ENCODE results near the gene EHBP1L1.

The EHBP1L1 gene

DNA sequence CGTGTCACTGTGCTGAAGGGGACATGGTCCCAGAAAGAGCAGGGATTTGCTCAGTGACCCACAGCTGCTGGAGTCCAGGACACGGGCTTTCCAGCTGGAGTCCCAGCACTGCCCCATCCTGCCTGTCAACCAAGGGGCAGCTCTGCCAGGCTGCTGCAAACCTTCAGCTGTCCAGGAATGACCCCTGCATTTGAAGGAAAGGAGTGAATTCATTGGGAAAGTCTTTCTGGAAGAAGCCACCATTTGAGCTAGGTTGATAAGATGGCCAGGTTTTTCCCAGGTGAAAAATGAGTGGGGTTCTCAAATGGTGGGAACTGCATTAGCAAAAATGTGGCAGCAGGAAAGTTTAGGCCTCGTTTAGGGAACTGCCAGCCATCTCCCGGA is 10.4 kb downstream of the EHBP1L1 start:
- POLR2A ChIA-PET (ENCODE audit: low non-redundant PET): no interaction called here
- CTCF ChIA-PET: no interaction called here
- TF ChIP-seq, protein P1, sequence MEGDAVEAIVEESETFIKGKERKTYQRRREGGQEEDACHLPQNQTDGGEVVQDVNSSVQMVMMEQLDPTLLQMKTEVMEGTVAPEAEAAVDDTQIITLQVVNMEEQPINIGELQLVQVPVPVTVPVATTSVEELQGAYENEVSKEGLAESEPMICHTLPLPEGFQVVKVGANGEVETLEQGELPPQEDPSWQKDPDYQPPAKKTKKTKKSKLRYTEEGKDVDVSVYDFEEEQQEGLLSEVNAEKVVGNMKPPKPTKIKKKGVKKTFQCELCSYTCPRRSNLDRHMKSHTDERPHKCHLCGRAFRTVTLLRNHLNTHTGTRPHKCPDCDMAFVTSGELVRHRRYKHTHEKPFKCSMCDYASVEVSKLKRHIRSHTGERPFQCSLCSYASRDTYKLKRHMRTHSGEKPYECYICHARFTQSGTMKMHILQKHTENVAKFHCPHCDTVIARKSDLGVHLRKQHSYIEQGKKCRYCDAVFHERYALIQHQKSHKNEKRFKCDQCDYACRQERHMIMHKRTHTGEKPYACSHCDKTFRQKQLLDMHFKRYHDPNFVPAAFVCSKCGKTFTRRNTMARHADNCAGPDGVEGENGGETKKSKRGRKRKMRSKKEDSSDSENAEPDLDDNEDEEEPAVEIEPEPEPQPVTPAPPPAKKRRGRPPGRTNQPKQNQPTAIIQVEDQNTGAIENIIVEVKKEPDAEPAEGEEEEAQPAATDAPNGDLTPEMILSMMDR (conservative IDR thresholded peaks at IDR 0.05; ENCODE audit: low read depth): no peak
- H3K27ac ChIP-seq: peak overlapping the region; percentile 68
- no peak for DNase-seq (ENCODE audit: low spot score)

DNA sequence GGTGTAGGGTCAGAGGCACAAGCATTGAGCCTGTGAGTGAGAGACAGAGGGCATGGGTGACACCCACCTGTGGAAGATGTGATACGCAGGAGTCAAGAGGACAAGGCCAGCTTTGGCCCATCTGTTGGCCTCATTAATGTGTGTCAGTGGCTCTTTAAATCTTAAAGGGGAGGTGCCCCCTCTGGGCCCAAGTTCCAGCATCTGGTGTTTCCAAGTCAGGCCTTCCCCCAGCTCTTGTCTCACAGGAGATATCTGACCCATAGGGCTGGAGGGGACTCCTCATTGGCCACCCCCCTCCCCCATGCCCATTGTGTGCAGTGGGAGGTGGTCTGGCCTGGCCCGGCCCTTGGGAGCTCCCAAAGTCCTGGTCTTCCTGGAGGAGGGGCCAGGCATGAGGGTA is 10.8 kb downstream of the EHBP1L1 start:
- H3K27ac ChIP-seq: peak overlapping the region; percentile 68
- DNase-seq (ENCODE audit: low spot score): no peak
- ChIA-PET CTCF (no interaction called here), POLR2A (ENCODE audit: low non-redundant PET) (no interaction called here)
- TF ChIP-seq, protein P1 (conservative IDR thresholded peaks at IDR 0.05; ENCODE audit: low read depth): no peak

DNA sequence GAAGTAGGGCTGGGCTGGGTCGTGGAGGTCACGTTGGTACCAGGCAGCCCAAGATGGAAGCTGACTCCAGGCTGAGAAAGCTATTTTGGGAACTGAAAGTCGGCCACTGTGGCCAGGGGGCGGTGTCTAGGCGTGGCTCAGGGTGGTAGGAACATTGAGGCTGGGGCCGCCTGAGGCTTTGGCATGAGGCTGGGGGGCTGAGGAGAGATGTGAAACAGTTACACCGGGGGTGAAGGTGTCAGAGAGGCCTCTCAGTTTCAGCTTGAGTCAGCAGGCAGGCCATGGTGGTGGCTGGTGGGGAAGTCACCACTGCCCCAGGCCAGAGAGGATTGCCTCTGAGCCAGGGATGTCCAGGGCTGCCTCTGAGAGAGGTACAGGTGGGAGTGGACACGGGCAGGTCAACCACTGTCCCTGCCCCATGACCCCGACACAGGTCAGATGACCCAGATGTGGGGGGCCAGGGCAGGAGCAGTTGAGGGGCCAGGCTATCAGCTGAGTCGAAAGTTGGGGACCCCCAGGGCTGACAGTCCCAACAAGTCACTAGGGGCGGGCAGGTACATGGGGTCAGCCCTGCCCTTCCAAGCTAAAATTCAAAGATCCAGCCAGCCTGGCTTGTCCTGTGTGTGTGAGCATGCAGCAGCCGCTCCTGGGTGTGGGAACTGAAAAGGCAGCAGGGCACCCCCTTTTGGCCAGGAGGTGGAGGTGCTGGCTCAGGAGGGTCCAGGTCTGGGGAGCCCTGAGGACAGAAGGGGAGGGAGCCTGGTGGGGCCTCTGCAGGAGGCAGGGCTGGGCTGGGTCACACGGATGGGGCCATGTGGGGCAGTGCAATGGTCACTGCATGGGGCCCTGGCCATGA is 12.6 kb downstream of the EHBP1L1 start:
- DNase-seq (ENCODE audit: low spot score): no peak
- POLR2A ChIA-PET (ENCODE audit: low non-redundant PET): interaction anchor here (0.6 kb wide), 2 partner anchors 60 to 367 kb away, joined by 3 to 9 read pairs; no protein-coding TSS in a partner anchor
- CTCF ChIA-PET: interaction anchor here (0.6 to 1.0 kb wide), 5 partner anchors 9 to 274 kb away, joined by 3 to 5 read pairs (median 4); no protein-coding TSS in a partner anchor
- TF ChIP-seq, protein P1 (conservative IDR thresholded peaks at IDR 0.05; ENCODE audit: low read depth): no peak; the same call in 1 of the 2 replicates
- peak overlapping the region; percentile 68 for H3K27ac ChIP-seq

DNA sequence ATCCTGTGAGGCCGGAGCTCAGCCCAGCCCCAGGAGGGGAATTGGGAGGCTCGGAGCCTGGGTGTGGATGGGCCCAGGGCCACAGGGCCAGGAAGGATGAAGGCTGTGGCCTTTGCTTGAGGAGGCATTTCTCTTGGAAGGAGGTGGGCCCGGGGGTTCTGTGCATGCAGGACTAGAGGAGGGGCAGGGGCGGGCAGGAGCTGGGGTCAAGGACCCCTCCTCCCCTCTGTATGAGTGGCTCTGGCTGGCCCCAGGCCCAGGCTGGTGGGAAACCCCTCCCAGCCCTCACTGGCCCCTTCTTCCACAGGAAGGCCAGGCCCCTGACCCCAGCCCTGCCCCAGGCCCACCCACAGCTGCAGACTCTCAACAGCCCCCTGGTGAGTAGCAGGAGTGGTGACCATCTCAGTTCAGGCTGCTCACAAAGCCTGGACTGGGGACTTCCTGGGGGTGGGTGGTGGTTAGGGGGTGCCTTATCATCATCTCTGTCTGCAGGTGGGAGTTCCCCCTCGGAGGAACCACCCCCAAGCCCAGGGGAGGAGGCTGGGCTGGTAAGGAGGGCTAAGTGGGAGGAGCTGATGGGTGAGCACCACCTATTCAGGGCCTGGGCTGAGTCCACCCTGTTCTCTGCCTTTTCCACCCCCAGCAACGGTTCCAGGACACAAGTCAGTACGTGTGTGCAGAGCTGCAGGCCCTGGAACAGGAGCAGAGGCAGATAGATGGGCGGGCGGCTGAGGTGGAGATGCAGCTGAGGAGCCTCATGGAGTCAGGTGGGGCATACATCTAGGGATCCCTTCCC is 13.8 kb downstream of the EHBP1L1 start:
- CTCF ChIA-PET: no interaction called here
- no peak for DNase-seq (ENCODE audit: low spot score)
- peak overlapping the region; percentile 68 for H3K27ac ChIP-seq

DNA sequence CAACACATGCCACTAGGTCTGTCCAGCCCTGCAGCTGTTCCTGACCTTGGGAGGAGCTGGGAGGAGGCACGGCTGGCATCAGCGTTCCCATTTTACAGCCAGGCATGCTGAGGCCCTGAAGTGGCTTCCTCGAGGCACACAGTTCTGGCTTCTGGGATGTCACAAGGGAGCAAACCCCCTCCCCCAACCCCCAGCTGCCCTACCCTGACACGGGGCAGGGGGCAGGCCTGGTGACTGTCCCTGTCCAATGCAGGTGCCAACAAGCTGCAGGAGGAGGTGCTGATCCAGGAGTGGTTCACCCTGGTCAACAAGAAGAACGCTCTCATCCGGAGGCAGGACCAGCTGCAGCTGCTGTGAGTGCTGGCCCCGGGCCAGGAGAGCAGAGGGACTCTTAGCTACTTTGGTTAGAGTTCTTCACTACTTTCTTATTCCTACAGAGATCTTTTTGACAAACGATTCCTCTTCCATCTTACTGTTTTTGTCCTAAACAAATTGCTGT is 14.4 kb downstream of the EHBP1L1 start:
- ChIA-PET POLR2A (ENCODE audit: low non-redundant PET) (interaction anchor here (0.6 kb wide), 1 partner anchor 17 kb away, joined by 3 read pairs; no protein-coding TSS in a partner anchor), CTCF (no interaction called here)
- no peak for DNase-seq (ENCODE audit: low spot score)
- peak overlapping the region; percentile 68 for H3K27ac ChIP-seq
- TF ChIP-seq, protein P1 (conservative IDR thresholded peaks at IDR 0.05; ENCODE audit: low read depth): no peak

More for the DNA sequence above, 13.8 kb downstream of the EHBP1L1 start:
- TF ChIP-seq, protein P1 (conservative IDR thresholded peaks at IDR 0.05; ENCODE audit: low read depth): no peak
- POLR2A ChIA-PET (ENCODE audit: low non-redundant PET): no interaction called here
